HG03103 (cell line): ENCODE measurements around the gene CILP.

Source experiments
- ATAC-seq: cut with Tn5 transposase; IDR thresholded peaks from one replicate; pipeline ENCODE4 v1.9.1; 2021; ENCODE audit warnings: low read depth; ENCODE audit not compliant: unreplicated experiment

CILP gene

GRCh38 chr15:65164139-65164538 is 47.1 kb downstream of the CILP start:
- ATAC-seq, result no peak

DNA sequence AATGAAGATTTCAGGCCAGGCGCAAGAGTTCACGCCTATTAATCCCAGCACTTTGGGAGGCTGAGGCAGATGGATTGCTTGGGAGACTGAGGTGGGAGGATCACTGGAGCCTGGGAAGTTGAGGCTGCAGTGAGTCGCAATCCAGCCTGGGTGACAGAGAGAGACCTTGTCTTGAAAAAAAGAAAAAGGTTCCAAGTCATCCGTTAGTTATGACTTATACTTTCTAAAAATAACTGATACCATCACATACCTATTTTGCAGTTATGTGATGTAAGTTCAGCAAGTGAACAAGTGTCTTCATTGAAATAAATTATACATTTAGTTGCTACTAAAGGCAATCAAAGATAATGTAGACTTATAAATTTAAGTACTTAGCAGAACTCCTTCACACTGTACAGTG is 48.2 kb downstream of the CILP start:
- no peak for ATAC-seq

DNA sequence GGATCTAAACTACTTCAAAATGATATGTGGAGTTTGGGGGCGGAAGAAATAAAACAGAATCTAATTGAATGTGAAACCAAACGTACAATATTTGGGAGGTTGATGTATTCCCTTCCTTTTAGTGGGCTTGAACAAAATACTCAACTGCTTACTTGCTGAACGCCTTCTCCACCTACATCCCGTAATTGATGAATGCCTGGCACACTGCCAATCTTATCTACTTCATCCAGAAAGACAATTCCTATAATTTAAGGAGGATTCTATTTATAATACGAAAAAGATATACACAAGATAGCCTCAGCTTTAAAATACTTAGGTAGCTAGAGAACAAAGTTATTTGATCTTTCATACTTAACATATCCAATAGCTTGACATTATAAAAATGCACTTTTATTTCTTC is 54.6 kb downstream of the CILP start:
- no peak for ATAC-seq

DNA sequence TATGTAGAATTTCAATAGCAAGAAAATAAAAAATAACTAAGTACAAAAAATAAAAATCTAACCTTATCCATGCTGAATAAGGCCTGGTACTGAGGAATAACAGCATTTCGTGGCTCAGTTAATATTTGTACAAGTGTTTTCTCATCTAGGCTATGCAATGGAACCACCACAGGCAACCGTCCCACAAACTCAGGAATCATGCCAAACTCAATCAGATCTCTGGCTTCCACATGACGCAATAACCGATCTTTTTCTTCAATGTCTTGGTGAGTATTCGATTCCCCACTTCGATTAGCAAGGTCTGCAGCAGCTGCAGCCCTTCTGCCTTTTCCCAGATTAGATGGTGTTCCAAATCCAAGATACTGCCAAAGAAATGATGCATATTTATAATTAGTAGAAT is 56.6 kb downstream of the CILP start:
- ATAC-seq, result no peak

DNA sequence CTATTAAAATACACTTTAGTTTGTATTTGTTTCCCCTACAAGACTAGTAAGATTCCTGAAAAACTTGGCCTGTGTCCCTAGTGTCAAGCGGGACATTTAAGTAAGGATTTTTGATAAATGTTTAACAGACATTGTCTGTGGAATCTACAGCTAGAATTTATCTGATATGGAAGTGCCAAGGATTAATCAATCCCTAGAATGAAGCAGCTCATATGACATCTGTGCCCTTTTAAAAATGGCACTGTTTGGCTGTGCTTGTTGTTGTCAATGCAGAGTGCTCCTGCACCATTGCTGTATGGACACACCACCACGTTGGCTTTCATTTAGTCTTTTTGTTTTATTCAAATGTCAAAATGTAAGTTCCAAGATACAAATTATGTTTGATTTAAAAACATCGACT is 63.4 kb downstream of the CILP start:
- ATAC-seq, result no peak

- no peak for ATAC-seq
These were observed 64.8 kb downstream of the CILP start for GRCh38 chr15:65146438-65146837.
